GM21619 (cell line): ENCODE results near the gene EFEMP2.

ENCODE experiments used
- ATAC-seq: cut with Tn5 transposase; IDR thresholded peaks from one replicate; pipeline ENCODE4 v1.9.1; 2021; ENCODE audit not compliant: unreplicated experiment

The EFEMP2 gene

GRCh38 chr11:65866509-65867283, 5.9 kb downstream of the EFEMP2 start:
- ATAC-seq: no peak

GRCh38 chr11:65865550-65866172, 6.9 kb downstream of the EFEMP2 start:
- ATAC-seq: no peak

DNA sequence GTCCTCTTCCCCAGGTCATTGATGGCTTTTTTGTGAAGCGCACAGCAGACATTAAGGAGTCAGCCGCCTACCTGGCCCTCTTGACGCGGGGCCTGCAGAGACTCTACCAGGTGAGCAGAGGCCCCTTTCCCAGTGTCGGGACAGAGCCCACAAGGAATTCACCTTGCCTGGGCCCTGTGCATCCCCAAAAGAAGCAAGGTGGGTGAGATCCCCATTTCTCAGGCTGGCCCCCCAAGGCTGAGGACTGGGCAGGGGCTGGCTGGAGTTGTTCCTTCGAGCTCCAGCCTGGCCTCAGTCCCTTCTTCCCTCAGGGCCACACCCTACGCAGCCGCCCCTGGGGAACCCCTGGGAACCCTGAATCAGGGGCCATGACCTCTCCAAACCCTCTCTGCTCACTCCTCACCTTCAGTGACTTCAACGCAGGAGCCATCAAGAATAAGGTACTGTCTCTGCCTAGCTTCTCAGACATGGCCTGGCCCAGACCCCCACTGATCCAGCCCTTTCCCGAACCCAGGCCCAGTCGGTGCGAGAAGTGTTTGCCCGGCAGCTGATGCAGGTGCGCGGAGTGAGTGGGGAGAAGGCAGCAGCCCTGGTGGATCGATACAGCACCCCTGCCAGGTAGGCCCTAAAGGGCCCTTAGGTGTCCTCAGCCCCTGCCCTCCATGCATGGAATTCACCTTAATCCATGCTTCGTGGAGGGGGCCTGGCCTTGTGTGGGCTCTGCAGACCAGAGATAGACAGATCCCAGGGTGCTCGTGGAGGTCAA, 7.7 kb downstream of the EFEMP2 start:
- no peak for ATAC-seq

DNA sequence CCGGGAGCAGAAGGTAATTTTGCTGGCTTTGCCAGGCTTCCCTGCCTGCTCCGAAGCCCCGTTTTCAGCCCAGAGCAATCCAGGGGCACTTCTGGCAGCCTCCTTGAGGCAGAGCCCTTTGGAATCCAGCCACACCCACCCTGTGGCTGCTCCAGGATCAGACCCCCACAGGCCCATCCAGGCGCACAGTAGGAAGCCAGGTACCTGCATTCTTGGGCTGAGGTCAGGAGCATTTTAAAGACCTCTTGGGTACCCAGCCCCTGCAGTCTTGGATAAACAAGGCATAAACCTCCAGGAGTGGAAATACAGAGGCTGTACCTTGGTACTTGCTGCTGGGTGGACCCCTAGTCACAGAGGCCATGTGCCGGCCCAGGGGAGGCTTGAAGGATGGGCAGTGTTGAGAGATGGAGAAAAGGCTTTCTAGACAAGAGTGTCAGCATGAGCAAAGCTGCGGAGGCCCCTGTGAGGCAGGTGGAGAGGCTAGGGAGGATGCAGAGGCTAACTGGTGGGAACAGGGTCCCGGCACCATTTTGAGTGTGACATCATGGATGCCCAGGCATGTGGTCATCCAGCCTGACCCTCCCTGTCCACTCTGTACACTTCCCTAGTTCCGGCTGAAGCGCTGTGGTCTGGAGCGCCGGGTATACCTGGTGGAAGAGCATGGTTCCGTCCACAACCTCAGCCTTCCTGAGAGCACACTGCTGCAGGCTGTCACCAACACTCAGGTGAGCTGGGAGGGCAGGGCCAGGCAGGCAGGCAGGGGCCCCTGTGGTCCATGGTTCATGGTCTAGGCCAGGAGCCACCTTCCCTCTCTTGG, 8.5 kb downstream of the EFEMP2 start:
- ATAC-seq: no peak

GRCh38 chr11:65862941-65863888, 9.4 kb downstream of the EFEMP2 start:
- no peak for ATAC-seq

DNA sequence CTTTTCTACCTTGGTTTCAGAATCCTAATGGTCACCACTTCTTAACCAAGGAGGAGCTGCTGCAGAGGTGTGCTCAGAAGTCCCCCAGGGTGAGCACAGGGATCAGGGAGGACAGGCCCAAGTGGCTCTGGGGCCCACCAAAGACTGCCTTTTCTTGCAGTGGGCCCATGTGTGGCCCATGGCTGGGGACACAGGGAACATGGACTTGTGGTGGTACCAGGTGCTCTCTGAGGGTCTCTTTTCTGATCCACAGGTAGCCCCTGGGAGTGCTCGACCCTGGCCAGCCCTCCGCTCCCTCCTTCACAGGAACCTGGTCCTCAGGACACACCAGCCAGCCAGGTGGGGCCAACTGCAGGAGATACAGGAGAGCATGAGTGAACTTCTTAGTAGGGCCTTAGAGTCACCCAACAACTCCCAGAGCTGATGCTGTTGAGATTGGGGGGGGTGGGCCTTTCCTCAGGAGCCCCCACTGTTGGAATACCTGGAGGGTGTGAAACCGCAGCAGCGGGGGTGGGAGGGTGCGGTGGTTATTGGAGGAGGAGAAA, 10.3 kb downstream of the EFEMP2 start:
- no peak for ATAC-seq

DNA sequence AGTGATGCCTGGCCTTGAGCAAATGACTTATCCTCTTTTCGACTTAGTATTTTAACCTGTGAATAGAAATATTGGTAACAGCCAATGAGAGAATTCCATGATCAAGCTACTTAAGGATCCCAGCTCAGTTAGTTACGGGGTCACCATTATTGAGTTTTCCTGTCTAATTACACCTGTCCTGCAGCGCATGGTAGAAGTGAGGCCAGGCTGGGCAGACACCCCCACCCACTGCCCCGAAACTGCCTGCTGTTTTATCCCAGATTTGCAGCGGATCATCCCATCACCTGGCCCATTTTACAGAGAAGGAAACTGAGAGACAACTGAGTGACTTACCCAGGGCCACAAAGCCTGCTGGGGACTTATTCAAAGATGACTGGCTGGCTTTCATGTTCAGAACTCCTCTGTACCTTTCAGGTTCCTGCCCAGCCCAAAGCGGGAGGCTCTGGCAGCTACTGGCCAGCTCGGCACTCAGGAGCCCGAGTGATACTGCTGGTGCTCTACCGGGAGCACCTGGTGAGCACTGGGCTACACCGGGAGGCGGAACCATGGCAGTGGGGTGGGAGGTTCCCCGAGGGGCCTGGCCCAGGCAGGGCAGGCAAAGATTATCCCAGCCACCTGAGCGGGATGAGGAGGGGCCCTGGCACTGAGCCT, 10.9 kb downstream of the EFEMP2 start:
- no peak for ATAC-seq

DNA sequence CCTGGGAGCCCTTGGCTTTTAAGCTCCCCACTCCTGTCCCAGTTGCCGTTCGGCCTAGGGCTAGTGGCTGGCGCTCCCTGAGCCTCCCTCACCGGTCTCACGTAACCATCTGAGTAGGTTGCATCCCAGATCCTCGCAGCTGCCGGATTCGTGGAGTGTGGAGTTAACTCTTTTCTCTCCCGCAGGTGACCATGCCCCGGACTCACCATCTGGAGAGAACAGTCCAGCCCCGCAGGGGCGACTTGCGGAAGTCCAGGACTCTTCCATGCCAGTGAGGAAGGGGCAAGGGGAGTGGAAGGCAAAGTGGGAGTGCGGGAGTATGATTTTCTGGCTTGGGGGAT, 11.5 kb downstream of the EFEMP2 start:
- ATAC-seq: no peak

- ATAC-seq: no peak
These were observed 12.1 kb downstream of the EFEMP2 start, which contains the start of gene MUS81 for GRCh38 chr11:65860278-65861164. Gene MUS81 (plus strand): TSS chr11:65860433. CDS start chr11:65860754, 321 bp downstream.

DNA sequence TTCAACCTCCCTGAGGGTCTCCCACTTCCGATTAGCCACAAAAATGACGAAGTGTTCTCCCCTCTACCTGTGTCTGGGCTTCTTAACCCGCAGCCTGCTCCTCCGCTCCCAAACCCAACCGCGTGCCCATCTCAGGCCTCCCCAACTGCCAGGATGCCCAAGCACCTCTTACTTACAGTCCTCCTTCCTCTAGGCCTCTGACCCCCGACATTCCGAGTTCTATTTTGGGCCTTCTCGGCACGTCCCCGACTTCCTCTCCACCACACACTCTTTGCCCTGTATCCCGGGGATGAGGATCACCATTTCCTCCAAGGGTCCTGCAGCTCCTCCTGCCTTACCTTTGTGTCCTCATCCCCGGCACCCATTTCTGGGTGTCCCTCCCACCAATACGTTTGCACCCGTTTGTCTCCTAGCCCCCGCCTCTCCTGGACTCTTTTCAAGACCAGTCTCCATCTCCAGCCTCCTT, 12.8 kb downstream of the EFEMP2 start:
- no peak for ATAC-seq

DNA sequence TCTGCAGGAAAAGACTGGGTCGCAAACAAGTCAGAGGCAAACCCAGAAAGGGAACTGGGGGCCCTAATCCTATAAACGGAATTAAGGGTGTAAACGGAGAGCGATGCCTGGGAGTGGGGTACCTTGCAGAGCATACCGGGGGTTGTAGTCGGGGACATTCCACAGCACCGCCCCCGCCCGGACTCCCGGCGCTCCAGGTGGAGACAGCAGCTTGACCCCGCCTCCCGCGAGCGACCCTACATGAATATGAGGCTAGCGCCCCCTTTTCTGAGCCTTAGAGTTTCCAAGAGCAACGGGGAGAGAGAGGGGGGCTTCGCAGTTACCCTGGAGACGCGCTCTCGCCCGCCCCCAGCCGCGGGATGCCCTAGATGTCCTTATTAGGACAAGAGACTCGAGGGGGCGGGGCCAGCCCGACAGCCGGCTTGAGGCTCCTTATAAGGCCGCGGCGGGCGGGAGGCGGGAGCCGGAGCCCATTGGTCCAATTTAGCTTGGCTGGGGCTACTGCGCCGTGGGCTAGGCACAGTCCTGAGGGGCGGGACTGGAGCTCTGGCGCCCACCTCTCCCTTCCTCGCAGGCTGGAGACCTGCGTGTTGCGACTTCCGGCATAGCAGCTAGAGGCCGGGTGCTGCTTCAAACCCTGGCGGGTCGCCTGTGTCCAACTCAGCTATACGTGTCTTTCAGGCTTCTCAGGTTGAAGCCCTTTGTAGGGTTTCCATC, 13.3 kb downstream of the EFEMP2 start:
- ATAC-seq: peak; percentile 49

DNA sequence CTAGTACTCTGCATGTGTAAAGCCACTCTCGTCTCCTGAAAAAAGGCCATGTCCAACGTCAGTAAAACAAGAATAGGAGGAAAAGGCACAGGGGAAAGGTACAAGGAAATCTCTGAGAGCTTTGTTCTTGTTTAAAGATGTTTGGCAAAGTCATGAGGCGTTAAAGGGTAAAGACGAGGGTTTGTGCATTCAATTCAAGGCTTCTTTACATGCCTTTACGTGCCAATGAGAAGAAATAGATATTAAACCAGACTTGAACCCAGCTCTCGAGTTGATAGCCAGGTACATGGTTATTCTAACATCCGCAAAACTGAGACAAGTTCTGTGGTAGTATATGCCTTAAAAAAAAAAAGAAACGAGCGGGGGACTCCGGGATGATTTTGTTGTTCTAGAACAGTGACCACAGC, 13.9 kb downstream of the EFEMP2 start:
- ATAC-seq: no peak

DNA sequence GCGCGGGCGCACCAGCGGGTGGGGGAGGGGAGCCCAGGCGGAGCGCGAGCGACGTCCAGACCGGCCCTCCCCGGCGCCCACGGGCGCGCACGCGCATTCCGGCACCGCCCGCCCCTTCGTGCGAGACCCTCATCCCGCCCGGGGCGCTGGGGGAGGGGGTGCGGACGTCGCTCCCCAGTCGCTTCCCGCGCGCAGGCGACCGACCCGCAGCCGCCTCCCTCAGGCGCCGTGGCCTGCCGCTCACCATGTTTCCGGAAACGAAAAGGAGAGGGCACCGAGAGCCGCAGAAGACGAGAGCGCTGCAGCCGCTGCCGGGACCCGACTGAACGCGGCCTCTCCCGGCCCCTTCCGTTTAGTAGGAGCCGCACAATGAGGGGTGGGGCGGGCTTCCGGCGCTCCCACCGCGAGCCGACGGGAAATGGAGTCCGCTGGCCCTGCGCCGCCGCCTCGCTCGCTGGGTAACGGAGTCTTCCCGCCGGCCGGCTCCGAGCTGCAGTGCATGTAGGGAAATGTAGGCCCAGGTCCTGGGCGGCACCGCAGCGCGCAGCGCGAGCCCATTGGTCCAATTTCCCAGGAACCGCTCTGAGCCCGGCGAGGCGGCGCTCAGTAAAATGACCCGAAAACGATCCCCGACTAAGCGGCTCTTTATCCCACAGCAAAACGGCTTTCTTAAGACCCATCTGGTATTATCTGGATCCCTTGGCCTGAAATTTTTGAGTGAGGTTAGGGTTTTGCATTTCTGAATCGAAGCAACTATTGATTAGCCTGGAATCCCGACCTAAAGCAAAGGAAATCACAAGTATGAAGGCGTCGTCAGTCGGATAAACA, 14.5 kb downstream of the EFEMP2 start, which contains the start of gene CFL1:
TSS of gene CFL1 (minus strand) at position 328 of the 828 bp plus-strand sequence. CDS start at position 247, 81 bp downstream.
- peak; percentile 39 for ATAC-seq

DNA sequence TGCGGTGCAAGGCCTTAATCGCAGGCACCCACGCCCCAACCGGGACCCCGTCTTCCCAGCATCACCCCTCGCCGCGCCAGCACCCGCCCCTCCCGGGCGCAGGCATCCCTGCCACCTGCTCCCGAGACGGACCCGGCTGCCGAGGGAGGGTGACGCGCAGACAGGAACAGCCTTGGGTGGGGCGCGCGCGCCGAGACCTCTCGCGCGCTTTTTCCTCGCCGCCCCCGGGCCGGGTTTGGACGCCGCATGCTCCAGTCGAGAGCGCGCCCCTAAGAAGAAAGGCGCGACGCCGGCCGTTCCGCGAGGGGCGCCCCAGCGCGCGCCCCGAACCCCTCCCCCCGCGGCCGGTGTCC, 15.1 kb downstream of the EFEMP2 start:
- no peak for ATAC-seq

DNA sequence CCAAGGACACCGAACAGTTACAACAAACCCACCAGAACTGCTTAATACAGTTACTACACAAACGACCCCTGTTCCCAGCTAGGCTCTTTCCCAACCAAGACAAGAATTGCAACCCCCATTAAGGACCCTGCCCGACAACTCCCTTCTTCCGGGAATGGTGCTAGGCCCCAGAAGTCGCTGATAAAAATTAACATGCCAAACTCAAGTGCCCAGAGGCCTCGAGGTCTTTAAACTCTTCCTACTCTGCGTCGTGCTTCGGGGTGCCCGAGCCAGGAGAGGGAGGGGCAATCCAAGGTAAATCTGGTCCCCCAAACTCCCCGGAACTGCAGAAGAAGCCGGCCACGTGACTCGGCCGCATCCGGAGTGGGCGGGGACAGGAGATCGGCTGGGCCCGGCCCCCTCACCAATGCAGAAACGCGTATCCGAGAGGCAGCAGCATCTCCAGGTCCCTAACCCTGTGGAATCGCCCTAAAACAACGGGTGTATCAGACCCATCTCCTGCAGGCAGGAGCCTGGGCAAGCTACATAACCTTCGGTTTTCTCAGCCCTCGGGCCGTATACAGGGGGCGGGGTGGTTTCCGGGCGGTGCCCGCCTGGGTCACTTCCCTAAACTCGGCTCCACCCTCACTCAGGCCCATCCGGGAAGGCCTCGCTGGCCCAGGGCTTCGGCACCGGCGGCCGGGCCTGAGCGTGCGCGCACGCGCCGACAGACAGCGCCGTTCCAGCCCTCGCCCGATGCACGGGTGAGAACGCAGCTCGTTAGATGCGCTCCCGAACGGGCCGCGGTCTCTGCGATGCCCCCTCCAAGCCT, 15.7 kb downstream of the EFEMP2 start:
- ATAC-seq: peak; percentile 27

DNA sequence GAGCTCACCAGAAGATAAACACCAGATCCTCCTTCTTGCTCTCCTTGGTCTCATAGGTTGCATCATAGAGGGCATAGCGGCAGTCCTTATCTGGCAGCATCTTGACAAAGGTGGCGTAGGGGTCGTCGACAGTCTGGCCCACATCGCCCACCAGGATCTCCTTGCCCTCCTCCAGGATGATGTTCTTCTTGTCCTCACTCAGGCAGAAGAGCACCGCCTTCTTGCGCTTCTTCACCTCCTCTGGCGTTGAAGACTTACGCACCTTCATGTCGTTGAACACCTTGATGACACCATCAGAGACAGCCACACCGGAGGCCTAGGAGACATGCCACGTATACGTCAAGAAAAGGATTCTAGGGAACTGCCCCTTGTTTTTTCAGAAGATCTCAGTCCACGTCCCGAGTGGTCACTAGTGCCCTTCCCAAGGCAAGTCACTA, 16.7 kb downstream of the EFEMP2 start:
- no peak for ATAC-seq
